GM12892 (cell line): ENCODE results near the gene COL4A6.

Source experiments
- POLR2A ChIP-seq: IDR thresholded peaks from 2 replicates; pipeline ENCODE4 v1.6.1; 2011; ENCODE audit warnings: low read depth, low read length, control low read depth
- POLR2AphosphoS5 ChIP-seq: IDR thresholded peaks from 2 replicates; pipeline ENCODE4 v1.6.1; 2011; ENCODE audit warnings: low read depth, low read length, control low read depth

DNA sequence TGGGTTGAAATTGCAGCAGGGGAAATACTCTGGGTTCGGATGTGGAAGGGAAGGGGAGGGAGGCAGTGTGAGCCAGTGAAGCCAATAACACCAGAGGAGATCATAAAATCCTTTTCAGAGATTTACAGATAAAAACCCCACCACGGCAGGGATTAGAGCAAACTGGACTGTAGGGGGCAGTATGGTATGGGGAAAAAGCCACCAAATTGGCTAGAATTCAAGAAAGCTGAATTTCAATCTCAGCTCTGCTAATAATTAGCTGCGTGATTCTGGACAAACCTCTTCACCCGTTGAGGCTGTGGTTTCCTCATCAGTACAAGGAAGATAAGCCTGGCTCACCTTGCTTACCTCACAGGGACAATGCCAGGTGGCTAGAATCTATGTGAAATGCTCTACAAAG, 238.5 kb downstream of the COL4A6 start:
- TF ChIP-seq POLR2AphosphoS5 (no peak), POLR2A (no peak)
